T47D (cell line): ENCODE results near the gene PRKAR2B.
"Not testable (repeated sequence)": the region's sequence is repeated elsewhere in the genome, so short reads cannot be mapped to it uniquely, and the experiment has no call there.

ENCODE experiments used
- DNase-seq, 2 experiments: peaks; one replicate each; pipeline versions ENCODE4 v3.0.0 to v3.0.0-alpha.2; 2011 to 2012; ENCODE audit warnings: low read depth in 1 of 2, low spot score in 1 of 2
- JUND ChIP-seq: IDR thresholded peaks from 2 replicates; pipeline ENCODE4 v1.6.1; 2012; ENCODE audit warnings: low read depth
- in situ Hi-C: cut with HindIII; loops from 2 replicates; pipeline ENCODE4 v1.10.0; 2016; ENCODE audit warnings: low sequenced_read_pairs, low pct_unique_long_range_greater_than_20kb

PRKAR2B gene

GRCh38 chr7:107032720-107033438, 11.6 kb upstream of the PRKAR2B start:
- in situ Hi-C loops = no loop called here
- TF ChIP-seq JUND = no peak
- DNase-seq = no peak

GRCh38 chr7:107034553-107034952, 10.0 kb upstream of the PRKAR2B start:
- DNase-seq = no peak
- no peak for TF ChIP-seq JUND
- in situ Hi-C loops = no loop called here

GRCh38 chr7:107035446-107035845, 9.1 kb upstream of the PRKAR2B start:
- in situ Hi-C loops = no loop called here
- no peak for TF ChIP-seq JUND
- DNase-seq = no peak

GRCh38 chr7:107036535-107036934, 8.0 kb upstream of the PRKAR2B start:
- in situ Hi-C loops = no loop called here
- DNase-seq = no peak
- no peak for TF ChIP-seq JUND

GRCh38 chr7:107037717-107038603, 6.5 kb upstream of the PRKAR2B start:
- in situ Hi-C loops = no loop called here
- no peak for TF ChIP-seq JUND
- DNase-seq = no peak

GRCh38 chr7:107039199-107039900, 5.2 kb upstream of the PRKAR2B start:
- in situ Hi-C loops = no loop called here
- no peak for TF ChIP-seq JUND
- DNase-seq = no peak

- no peak for DNase-seq
- in situ Hi-C loops = no loop called here
- TF ChIP-seq JUND = no peak
Observed at GRCh38 chr7:107041097-107041496, 3.4 kb upstream of the PRKAR2B start.

- in situ Hi-C loops, DNase-seq: not testable (repeated sequence)
Observed at GRCh38 chr7:107041764-107042163, 2.7 kb upstream of the PRKAR2B start.

- in situ Hi-C loops = not testable (repeated sequence)
Observed at GRCh38 chr7:107042326-107042910, 2.1 kb upstream of the PRKAR2B start.

GRCh38 chr7:107043491-107043890, 1.0 kb upstream of the PRKAR2B start:
- DNase-seq = no peak
- TF ChIP-seq JUND = no peak
- in situ Hi-C loops = no loop called here

More at GRCh38 chr7:107042326-107042910, 2.1 kb upstream of the PRKAR2B start:
- DNase-seq = not testable (repeated sequence)

GRCh38 chr7:107043921-107044346, 571 bp upstream of the PRKAR2B start:
- DNase-seq = no peak
- in situ Hi-C loops = no loop called here
- no peak for TF ChIP-seq JUND

GRCh38 chr7:107045195-107045960, 873 bp downstream of the PRKAR2B start:
- DNase-seq = no peak
- in situ Hi-C loops = no loop called here
- no peak for TF ChIP-seq JUND
